NCI-H510A (cell line): ENCODE data around the gene CDC42SE1.

Source experiments
- DNase-seq: peaks from one replicate; lab custom pipeline; 2025; lab: John Stamatoyannopoulos, UW

CDC42SE1 gene

GRCh38 chr1:151051356-151052009 lies 7.9 kb downstream of the CDC42SE1 start:
- no peak for DNase-seq

GRCh38 chr1:151050051-151050688 lies 9.3 kb downstream of the CDC42SE1 start:
- no peak for DNase-seq

- no peak for DNase-seq
Observed at GRCh38 chr1:151049458-151049857, 10.0 kb downstream of the CDC42SE1 start.

- DNase-seq: no peak
Observed at GRCh38 chr1:151048645-151049032, 10.8 kb downstream of the CDC42SE1 start.

GRCh38 chr1:151047925-151048644 lies 11.3 kb downstream of the CDC42SE1 start:
- peak; percentile 58 for DNase-seq

- DNase-seq: peak; percentile 66
Observed at GRCh38 chr1:151047591-151047924, 11.9 kb downstream of the CDC42SE1 start, which contains the start of gene C1orf56. C1orf56 (plus strand) TSS chr1:151047751; CDS start chr1:151047848, 97 bp downstream.

- no peak for DNase-seq
Observed at GRCh38 chr1:151043163-151043562, 16.3 kb downstream of the CDC42SE1 start.

GRCh38 chr1:151039521-151039920 lies 19.9 kb downstream of the CDC42SE1 start:
- no peak for DNase-seq

- DNase-seq: no peak
Observed at GRCh38 chr1:151037032-151037431, 22.4 kb downstream of the CDC42SE1 start.

GRCh38 chr1:151036356-151036755 lies 23.1 kb downstream of the CDC42SE1 start, which contains the start of gene BNIPL:
BNIPL (plus strand) TSS chr1:151036586; CDS start chr1:151036726, 140 bp downstream.
- no peak for DNase-seq

GRCh38 chr1:151035167-151035566 lies 24.3 kb downstream of the CDC42SE1 start:
- DNase-seq: no peak

GRCh38 chr1:151032164-151032563 lies 27.3 kb downstream of the CDC42SE1 start:
- no peak for DNase-seq

GRCh38 chr1:151026460-151026859 lies 33.0 kb downstream of the CDC42SE1 start:
- no peak for DNase-seq

- peak; percentile 34 for DNase-seq
Observed at GRCh38 chr1:151024540-151025146, 34.8 kb downstream of the CDC42SE1 start.

GRCh38 chr1:151013518-151013917 lies 45.9 kb downstream of the CDC42SE1 start:
- DNase-seq: peak; percentile 43

- DNase-seq: no peak
Observed at GRCh38 chr1:151012684-151013471, 46.5 kb downstream of the CDC42SE1 start.

GRCh38 chr1:151011154-151011850 lies 48.1 kb downstream of the CDC42SE1 start:
- no peak for DNase-seq

- DNase-seq: no peak
Observed at GRCh38 chr1:151010346-151010726, 49.1 kb downstream of the CDC42SE1 start.

GRCh38 chr1:151009674-151010345 lies 49.6 kb downstream of the CDC42SE1 start:
- DNase-seq: no peak

GRCh38 chr1:151009206-151009587 lies 50.2 kb downstream of the CDC42SE1 start:
- no peak for DNase-seq
